H1 (cell line): Measurements from ENCODE around the gene ARL14EPL. TPM values are rescaled to one million over a fixed set of nuclear protein-coding genes. Genes with fewer than 3 reads are reported as not detected.

Experiments
- CTCF ChIA-PET: fragments of 300-600 bp; sonication (Branson Sonifier 250); formaldehyde crosslinking; loops from one replicate; lab custom pipeline; 2021; ENCODE audit not compliant: partially characterized antibody; lab: Charles Lee
- POLR2A ChIA-PET: fragments of 300-600 bp; sonication (Branson Sonifier 250); formaldehyde crosslinking; loops from one replicate; lab custom pipeline; 2021; ENCODE audit warnings: inconsistent platforms; ENCODE audit not compliant: partially characterized antibody; lab: Charles Lee
- DNase-seq, 2 experiments: peaks; one replicate each; pipeline versions ENCODE4 v3.0.0 to v3.0.0-alpha.2; 2010 to 2022; ENCODE audit warnings: low spot score in 2 of 2, low read depth in 1 of 2, mixed read lengths in 1 of 2
- FAIRE-seq: peaks from 2 replicates; lab custom pipeline; 2011; peaks lifted over from hg19 to GRCh38; lab: Jason Lieb, UNC
- H2AFZ ChIP-seq: 2 replicates; pipeline ENCODE4 v1.8.1; 2012; ENCODE audit warnings: low read length, inconsistent platforms
- H2AK5ac ChIP-seq: 2 replicates; pipeline ENCODE4 v1.6.1; 2013; ENCODE audit warnings: low read depth, low read length
- H2BK120ac ChIP-seq: replicated peaks from 2 replicates; pipeline ENCODE3; 2013; ENCODE audit warnings: low read depth, low read length, inconsistent platforms
- H2BK12ac ChIP-seq: 2 replicates; pipeline ENCODE4 v1.6.1; 2013; ENCODE audit warnings: low read depth, low read length
- H2BK15ac ChIP-seq: 2 replicates; pipeline ENCODE4 v1.6.1; 2013; ENCODE audit warnings: low read length
- H2BK20ac ChIP-seq: 2 replicates; pipeline ENCODE4 v1.6.1; 2013; ENCODE audit warnings: low read length
- H2BK5ac ChIP-seq: 2 replicates; pipeline ENCODE4 v1.6.1; 2013; ENCODE audit warnings: low read depth, low read length
- H3K14ac ChIP-seq: 2 replicates; pipeline ENCODE4 v1.6.1; 2013; ENCODE audit warnings: inconsistent platforms; ENCODE audit not compliant: insufficient read length
- H3K18ac ChIP-seq: 2 replicates; pipeline ENCODE4 v1.6.1; 2013; ENCODE audit warnings: low read length; ENCODE audit errors: extremely low read depth
- H3K23ac ChIP-seq: 2 replicates; pipeline ENCODE4 v1.6.1; 2013; ENCODE audit warnings: inconsistent platforms; ENCODE audit not compliant: insufficient read length
- H3K23me2 ChIP-seq: 2 replicates; pipeline ENCODE4 v1.6.1; 2013; ENCODE audit warnings: low read depth, low read length
- H3K27ac ChIP-seq: 2 replicates; pipeline ENCODE4 v1.6.1; 2011; ENCODE audit warnings: low read depth, low read length, inconsistent platforms
- H3K27me3 ChIP-seq, 4 experiments: replicated peaks in 1 of 4; 1 replicate in 1 of 4; 2 replicates in 3 of 4; pipeline versions ENCODE4 v1.6.1 to v1.8.1; 2011 to 2013; ENCODE audit warnings: low read length in 3 of 4, mild to moderate bottlenecking in 3 of 4, inconsistent platforms in 2 of 4, mixed read lengths in 2 of 4, moderate library complexity in 1 of 4; ENCODE audit not compliant: control insufficient read depth in 3 of 4, insufficient read depth in 3 of 4; ENCODE audit errors: extremely low read depth in 1 of 4
- H3K36me3 ChIP-seq, 4 experiments: 2 replicates each; pipeline versions ENCODE4 v1.6.1 to v1.8.1; 2011 to 2013; ENCODE audit warnings: mild to moderate bottlenecking in 4 of 4, low read length in 3 of 4, moderate library complexity in 2 of 4, control low read depth in 1 of 4, inconsistent platforms in 1 of 4; ENCODE audit not compliant: insufficient read depth in 4 of 4, control insufficient read depth in 2 of 4
- H3K4ac ChIP-seq: replicated peaks from 2 replicates; pipeline ENCODE3; 2013; ENCODE audit warnings: low read length, low read depth, mixed read lengths, inconsistent platforms; ENCODE audit not compliant: insufficient read length
- H3K4me1 ChIP-seq, 4 experiments: replicated peaks in 1 of 4; 1 replicate in 1 of 4; 2 replicates in 3 of 4; pipeline versions ENCODE4 v1.6.1 to v1.8.1; 2011 to 2013; ENCODE audit warnings: low read length in 3 of 4, inconsistent platforms in 2 of 4, mixed read lengths in 1 of 4; ENCODE audit not compliant: insufficient read depth in 4 of 4, control insufficient read depth in 3 of 4
- H3K4me2 ChIP-seq, 2 experiments: 2 replicates each; pipeline versions ENCODE4 v1.6.1 to v1.8.1; 2011 to 2013; ENCODE audit warnings: low read depth in 2 of 2, low read length in 2 of 2, control low read depth in 1 of 2, inconsistent platforms in 1 of 2, mild to moderate bottlenecking in 1 of 2; ENCODE audit not compliant: insufficient read depth in 1 of 2
- H3K4me3 ChIP-seq, 4 experiments: fragments of 200-600, 300-600 bp in 1 of 4; sonication (generic), shearing (Covaris generic), sonication (Bioruptor Twin) in 1 of 4; 2 replicates each; pipeline versions ENCODE4 v1.5.1 to v1.8.1; 2011 to 2016; ENCODE audit warnings: low read length in 4 of 4, low read depth in 3 of 4, control low read depth in 2 of 4, inconsistent platforms in 2 of 4, mild to moderate bottlenecking in 2 of 4, mixed read lengths in 1 of 4, moderate library complexity in 1 of 4; ENCODE audit not compliant: insufficient read depth in 2 of 4; ENCODE audit errors: extremely low read depth in 1 of 4
- H3K56ac ChIP-seq: replicated peaks from 2 replicates; pipeline ENCODE3; 2013; ENCODE audit warnings: low read depth, mild to moderate bottlenecking, mixed read lengths, low read length, inconsistent platforms; ENCODE audit not compliant: insufficient read length
- H3K79me1 ChIP-seq: 2 replicates; pipeline ENCODE4 v1.6.1; 2013; ENCODE audit warnings: low read depth, low read length, control low read depth
- H3K79me2 ChIP-seq, 2 experiments: 2 replicates each; pipeline versions ENCODE4 v1.6.1 to v1.8.1; 2012 to 2013; ENCODE audit warnings: low read length in 2 of 2, mild to moderate bottlenecking in 2 of 2, inconsistent platforms in 1 of 2; ENCODE audit not compliant: insufficient read depth in 2 of 2, control insufficient read depth in 1 of 2
- H3K9ac ChIP-seq, 4 experiments: replicated peaks in 1 of 4; 1 replicate in 1 of 4; 2 replicates in 3 of 4; pipeline versions ENCODE4 v1.6.1 to v1.8.1; 2011 to 2013; ENCODE audit warnings: low read depth in 3 of 4, low read length in 3 of 4, control low read depth in 2 of 4, mild to moderate bottlenecking in 2 of 4, moderate library complexity in 2 of 4, inconsistent platforms in 1 of 4; ENCODE audit errors: extremely low read depth in 1 of 4
- H3K9me3 ChIP-seq, 2 experiments: 2 replicates each; pipeline versions ENCODE4 v1.6.1 to v1.8.1; 2012 to 2013; ENCODE audit warnings: mild to moderate bottlenecking in 2 of 2, moderate library complexity in 2 of 2, control low read depth in 1 of 2, inconsistent platforms in 1 of 2, low read depth in 1 of 2, low read length in 1 of 2, mixed read lengths in 1 of 2; ENCODE audit not compliant: insufficient read depth in 2 of 2
- H4K20me1 ChIP-seq, 2 experiments: replicated peaks in 1 of 2; 2 replicates each; pipeline versions ENCODE3 to v1.8.1; 2011 to 2013; ENCODE audit warnings: inconsistent platforms in 2 of 2, low read length in 2 of 2, mild to moderate bottlenecking in 1 of 2; ENCODE audit not compliant: insufficient read depth in 2 of 2, control insufficient read depth in 1 of 2
- H4K5ac ChIP-seq: 2 replicates; pipeline ENCODE4 v1.6.1; 2013; ENCODE audit warnings: low read length, low read depth, mixed read lengths, inconsistent platforms; ENCODE audit not compliant: insufficient read length
- H4K8ac ChIP-seq: 2 replicates; pipeline ENCODE4 v1.8.0; 2013; ENCODE audit warnings: mild to moderate bottlenecking, moderate library complexity, low read length, inconsistent platforms; ENCODE audit not compliant: insufficient read depth; ENCODE audit errors: extremely low read depth
- H4K91ac ChIP-seq: replicated peaks from 2 replicates; pipeline ENCODE3; 2013; ENCODE audit warnings: low read length, mixed read lengths, inconsistent platforms; ENCODE audit not compliant: insufficient read length
- CHD1 ChIP-seq: IDR thresholded peaks from 2 replicates; pipeline ENCODE4 v1.6.1; 2012; ENCODE audit warnings: low read depth, low read length, improper control_type of control experiment
- CHD2 ChIP-seq: IDR thresholded peaks from 2 replicates; pipeline ENCODE4 v1.6.1; 2012; ENCODE audit warnings: low read length, improper control_type of control experiment
- NANOG ChIP-seq: IDR thresholded peaks from 2 replicates; pipeline ENCODE4 v1.6.1; 2011; ENCODE audit warnings: low read length, low read depth, mild to moderate bottlenecking, inconsistent platforms; ENCODE audit not compliant: insufficient read depth, poor library complexity, severe bottlenecking
- PHF8 ChIP-seq: fragments of 200-600 bp; sonication (generic); conservative IDR thresholded peaks from 2 replicates; pipeline ENCODE4 v1.7.1; 2012; ENCODE audit warnings: low read depth, mild to moderate bottlenecking, inconsistent platforms, low read length, moderate library complexity
- POU5F1 ChIP-seq: IDR thresholded peaks from 2 replicates; pipeline ENCODE4 v1.6.1; 2011; ENCODE audit warnings: low read depth, mild to moderate bottlenecking, low read length, moderate library complexity
- SIN3A ChIP-seq, 2 experiments: IDR thresholded peaks in 1 of 2; conservative IDR thresholded peaks in 1 of 2; 2 replicates each; pipeline ENCODE4 v1.6.1; 2011 to 2012; ENCODE audit warnings: low read length in 2 of 2, improper control_type of control experiment in 1 of 2, low read depth in 1 of 2, mild to moderate bottlenecking in 1 of 2
- TAF1 ChIP-seq: IDR thresholded peaks from 2 replicates; pipeline ENCODE4 v1.6.1; 2011; ENCODE audit warnings: mild to moderate bottlenecking, low read depth, low read length
- TAF7 ChIP-seq: optimal IDR thresholded peaks from 2 replicates; pipeline ENCODE3; 2011; ENCODE audit warnings: low read depth, mild to moderate bottlenecking, inconsistent platforms, low read length, moderate library complexity, borderline replicate concordance
- TBP ChIP-seq: IDR thresholded peaks from 2 replicates; pipeline ENCODE4 v1.6.1; 2011; ENCODE audit warnings: low read depth, low read length, improper control_type of control experiment
- WGBS, 2 experiments: shearing (Covaris generic) in 1 of 2; methylation state at CpG; one replicate each; pipeline versions ENCODE4 v1.1.6 to v1.1.7; 2013 to 2015; ENCODE audit warnings: low lambda C conversion rate in 2 of 2, mixed read lengths in 2 of 2, inconsistent platforms in 1 of 2, low coverage in 1 of 2, missing lambda C conversion rate in 1 of 2; ENCODE audit not compliant: insufficient replicate concordance in 2 of 2, insufficient coverage in 1 of 2, insufficient read length in 1 of 2; ENCODE audit errors: extremely low coverage in 1 of 2, missing lambda C conversion rate in 1 of 2; 5-methylcytosine and 5-hydroxymethylcytosine counted together
- polyA plus RNA-seq, 7 experiments: library from polyadenylated mRNA; depleted of rRNA in 3 of 7; stranded (reverse) in 5 of 7; unstranded in 2 of 7; fragments of >200 nt in 5 of 7; fragments of 200-250 nt in 2 of 7; gene quantifications; 1 replicate in 5 of 7; 2 replicates in 1 of 7; 4 replicates in 1 of 7; pipeline versions ENCODE4 v1.2.1 to v1.2.3, GENCODE V29; 2011 to 2013; ENCODE audit warnings: missing spikeins in 2 of 7, mixed read lengths in 2 of 7
- total RNA-seq: library from RNA; stranded (reverse); fragmentation: NEBNext Ultra II Directional; extraction: Animal tissue kit (Norgen Biotek cat#: 25700); gene quantifications from 2 replicates; pipeline ENCODE4 v1.2.1, GENCODE V29; 2021
- TF ChIP-seq, protein P1 (sequence below): IDR thresholded peaks from 2 replicates; pipeline ENCODE4 v1.6.1; 2012; ENCODE audit warnings: inconsistent platforms

ARL14EPL gene
- total and polyA plus RNA-seq, 2 of the 8 experiments (the other 6 are each of a cell fraction or from before 2014, with no cell fraction given): not detected

DNA sequence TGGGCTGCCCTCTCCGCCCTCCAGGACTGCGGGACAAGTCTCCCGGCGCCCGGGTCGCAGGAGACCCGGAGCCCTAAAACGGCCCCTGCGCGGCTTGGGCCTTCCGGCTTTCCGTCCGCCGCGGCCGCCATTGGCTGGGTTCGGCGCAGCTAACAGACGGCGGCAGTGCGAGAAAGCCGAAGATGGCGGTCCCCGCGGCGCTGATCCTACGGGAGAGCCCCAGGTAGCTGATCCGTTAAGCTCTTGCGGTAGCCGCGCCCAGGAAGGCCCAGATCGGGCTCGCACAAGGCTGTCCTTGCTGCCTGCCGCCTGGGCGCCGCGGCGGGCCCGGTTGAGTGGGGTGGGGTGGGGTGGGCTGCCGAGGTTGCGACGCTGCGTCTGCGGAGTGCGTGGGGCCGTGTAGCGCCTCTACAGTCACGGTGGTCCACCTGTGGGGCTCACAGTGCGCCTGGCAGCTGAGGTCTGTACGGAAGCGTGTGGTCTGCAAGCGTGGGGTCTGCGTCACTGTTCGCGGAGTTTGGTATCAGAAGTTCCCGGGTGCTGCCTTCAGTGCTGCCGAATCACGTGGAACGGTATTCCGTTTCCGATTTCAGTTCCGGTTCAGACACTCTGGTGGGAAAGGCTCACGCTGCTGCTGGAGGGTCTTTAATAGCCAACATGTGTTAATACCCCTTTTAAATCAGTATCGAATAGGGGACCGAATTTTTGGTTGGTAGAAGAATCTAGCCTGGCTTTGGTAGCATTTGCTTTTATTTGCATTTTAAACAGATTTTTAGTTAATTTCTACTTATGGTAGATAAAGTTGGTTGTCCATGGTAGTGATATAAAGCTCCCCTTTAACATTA lies 52.8 kb downstream of the ARL14EPL start, which contains the start of gene COMMD10:
Gene COMMD10 (plus strand): TSS at position 155 of the 845 bp plus-strand sequence.
- H3K36me3 ChIP-seq: peaks cover 0 to 4% (median 2%) of the 10 kb centered on the region in 4 experiments; a peak in 4 of 8 replicates
- H3K4me1 ChIP-seq: peaks cover 3 to 7% (median 6%) of the 10 kb centered on the region in 4 experiments; a peak in 4 of 7 replicates
- ChIA-PET POLR2A (interaction anchor here (0.6 to 3.0 kb wide), 6 partner anchors 9 to 244 kb away, joined by 3 to 10 read pairs (median 3); partner anchors contain the start of genes AP3S1 and ATG12), CTCF (interaction anchor here (0.6 to 1.4 kb wide), 2 partner anchors 59 to 131 kb away, joined by 3 to 4 read pairs; no protein-coding TSS in a partner anchor)
- peak within 1 kb of the TSS; percentile 87 for H3K27ac ChIP-seq
- no peak within 1 kb of the TSS for H2BK15ac ChIP-seq
- H3K56ac ChIP-seq: peak within 1 kb of the TSS; percentile 90
- peak within 1 kb of the TSS; percentile 97 for H4K91ac ChIP-seq
- FAIRE-seq: no peak
- no peak within 1 kb of the TSS for H3K14ac ChIP-seq
- WGBS, 2 experiments: 2% methylated on average over 47 of the region's 65 CpGs; no CpG with 5 or more reads in 1 of the 2 experiments
- no peak within 1 kb of the TSS for H2BK20ac ChIP-seq
- peak within 1 kb of the TSS; percentile 82 to 86 for H3K4me2 ChIP-seq
- H4K20me1 ChIP-seq: no peaks in the 10 kb centered on the region
- H3K27me3 ChIP-seq: no peaks in the 10 kb centered on the region
- H3K18ac ChIP-seq: peak within 1 kb of the TSS; percentile 99
- no peak within 1 kb of the TSS for H2AK5ac ChIP-seq
- peak within 1 kb of the TSS; percentile 94 for H4K5ac ChIP-seq
- peak within 1 kb of the TSS; percentile 93 for H2AFZ ChIP-seq
- peak within 1 kb of the TSS; percentile 63 for H2BK120ac ChIP-seq
- peak within 1 kb of the TSS; percentile 48 to 96 (median 94) for H3K9ac ChIP-seq
- no peaks in the 10 kb centered on the region; the same call in 1 of the 2 replicates for H3K79me1 ChIP-seq
- H2BK12ac ChIP-seq: no peak within 1 kb of the TSS; the same call in 1 of the 2 replicates
- H4K8ac ChIP-seq: peak within 1 kb of the TSS; percentile 90
- no peak within 1 kb of the TSS for H3K23ac ChIP-seq
- peaks cover 4% of the 10 kb centered on the region for H3K23me2 ChIP-seq
- H3K4ac ChIP-seq: peak within 1 kb of the TSS; percentile 46
- peak within 1 kb of the TSS; percentile 64 to 96 (median 80) for H3K4me3 ChIP-seq
- peaks cover 0 to 34% of the 10 kb centered on the region in 2 experiments; a peak in 3 of 4 replicates for H3K79me2 ChIP-seq
- peak; percentile 38 to 87 for DNase-seq
- H2BK5ac ChIP-seq: peak within 1 kb of the TSS; percentile 97
- H3K9me3 ChIP-seq: no peaks in the 10 kb centered on the region
- TF ChIP-seq CHD1: no peak
- TF ChIP-seq, protein P1, sequence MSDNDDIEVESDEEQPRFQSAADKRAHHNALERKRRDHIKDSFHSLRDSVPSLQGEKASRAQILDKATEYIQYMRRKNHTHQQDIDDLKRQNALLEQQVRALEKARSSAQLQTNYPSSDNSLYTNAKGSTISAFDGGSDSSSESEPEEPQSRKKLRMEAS: peak; percentile 82; the same call in 1 of the 2 replicates
- peak; percentile 14 for TF ChIP-seq NANOG
- TF ChIP-seq SIN3A (conservative IDR thresholded peaks at IDR 0.05 in 1 of 2, IDR thresholded peaks at IDR 0.05 in 1 of 2; ENCODE audit: low read depth in 1 of 2, low read length in 2 of 2): peak; percentile 26 to 75; a peak in 2 of 4 replicates
- no peak for TF ChIP-seq CHD2
- peak; percentile 86 for TF ChIP-seq PHF8
- TF ChIP-seq POU5F1: no peak
- peak; percentile 29; the same call in 1 of the 2 replicates for TF ChIP-seq TBP
- peak; percentile 81 for TF ChIP-seq TAF1
- peak; percentile 38 for TF ChIP-seq TAF7
